Activated CD8-positive, alpha-beta T cell treated with anti-CD3 and anti-CD28 coated beads for 36 hours (primary cell): ENCODE data around the gene TAB2. TPM values are rescaled to one million over a fixed set of nuclear protein-coding genes. Genes with fewer than 3 reads are reported as not detected.

ENCODE experiments used
- ATAC-seq: fragments of 200-7000 bp; cut with Tn5 transposase; one replicate; pipeline ENCODE4 v1.10.0; 2021; ENCODE audit warnings: mild to moderate bottlenecking, moderate library complexity
- CTCF ChIA-PET: fragments of 350-600 bp; sonication (Branson Sonifier 250); formaldehyde crosslinking; loops from one replicate; lab custom pipeline; 2021; ENCODE audit warnings: antibody characterized with exemption; lab: Charles Lee
- POLR2A ChIA-PET: fragments of 350-600 bp; sonication (Branson Sonifier 250); formaldehyde crosslinking; loops from one replicate; lab custom pipeline; 2021; ENCODE audit warnings: antibody characterized with exemption; lab: Charles Lee
- DNase-seq: peaks from one replicate; pipeline ENCODE4 v3.0.0-alpha.2; 2020
- H3K27ac Mint-ChIP-seq: one replicate; pipeline ENCODE4 v1.8.0; 2021; ENCODE audit warnings: mild to moderate bottlenecking, mixed read lengths
- H3K27me3 Mint-ChIP-seq: one replicate; pipeline ENCODE4 v1.8.0; 2021; ENCODE audit warnings: mixed read lengths
- H3K36me3 Mint-ChIP-seq: one replicate; pipeline ENCODE4 v1.8.0; 2021; ENCODE audit warnings: low read depth, mixed read lengths
- H3K4me1 Mint-ChIP-seq: one replicate; pipeline ENCODE4 v1.8.0; 2021; ENCODE audit warnings: low read depth, mixed read lengths
- H3K4me3 Mint-ChIP-seq: one replicate; pipeline ENCODE4 v1.8.0; 2021; ENCODE audit warnings: mild to moderate bottlenecking, moderate library complexity, mixed read lengths
- H3K9me3 Mint-ChIP-seq: one replicate; pipeline ENCODE4 v1.8.0; 2021; ENCODE audit warnings: mixed read lengths
- CTCF ChIP-seq: fragments of 200-600 bp; IDR thresholded peaks from one replicate; pipeline ENCODE4 v1.8.0; 2022; ENCODE audit warnings: antibody characterized with exemption, mild to moderate bottlenecking
- intact Hi-C: fragments of 100-400 bp; cut with micrococcal nuclease; formaldehyde crosslinking; loops from one replicate; pipeline ENCODE4 v1.10.0; 2022
- total RNA-seq, 2 experiments: library from RNA; stranded (reverse); gene quantifications; one replicate each; pipeline ENCODE4 v1.2.3, GENCODE V29; 2021

Gene TAB2
- total RNA-seq, 2 experiments from 2014 or later, result 64.8 to 69.1 TPM

GRCh38 chr6:149354009-149354408 lies 36.5 kb downstream of the TAB2 start:
- Mint-ChIP-seq H3K27me3 (no peaks in the 10 kb centered on the region), H3K4me3 (no peak overlapping the region), H3K36me3 (peaks cover 43% of the 10 kb centered on the region), H3K4me1 (peaks cover 67% of the 10 kb centered on the region), H3K27ac (peak overlapping the region; percentile 44), H3K9me3 (no peaks in the 10 kb centered on the region)
- DNase-seq (no peak), ATAC-seq (no peak)
- ChIA-PET POLR2A (no interaction called here), CTCF (no interaction called here)
- no peak for TF ChIP-seq CTCF
- intact Hi-C loops, result no loop called here

- intact Hi-C loops, result no loop called here
- TF ChIP-seq CTCF, result no peak
- Mint-ChIP-seq H3K4me1 (peaks cover 64% of the 10 kb centered on the region), H3K27me3 (no peaks in the 10 kb centered on the region), H3K4me3 (no peak overlapping the region), H3K27ac (peak overlapping the region; percentile 58), H3K9me3 (peaks cover 1% of the 10 kb centered on the region), H3K36me3 (peaks cover 54% of the 10 kb centered on the region)
- POLR2A ChIA-PET, result no interaction called here
- no peak for DNase-seq
- CTCF ChIA-PET, result no interaction called here
- ATAC-seq, result peak; percentile 26
Measured at GRCh38 chr6:149356081-149356750, 38.7 kb downstream of the TAB2 start.

- H3K4me3 Mint-ChIP-seq, result no peak overlapping the region
- intact Hi-C loops, result no loop called here
Measured at GRCh38 chr6:149357726-149358538, 40.4 kb downstream of the TAB2 start.

GRCh38 chr6:149359440-149359839 lies 41.9 kb downstream of the TAB2 start:
- no peaks in the 10 kb centered on the region for H3K27me3 Mint-ChIP-seq
- ATAC-seq (no peak), DNase-seq (no peak)
- H3K27ac Mint-ChIP-seq, result peak overlapping the region; percentile 34
- POLR2A ChIA-PET, result interaction anchor here (1.0 to 1.5 kb wide), 2 partner anchors 127 to 146 kb away, joined by 3 read pairs; no protein-coding TSS in a partner anchor
- H3K4me3 Mint-ChIP-seq, result no peak overlapping the region
- H3K36me3 Mint-ChIP-seq, result peaks cover 67% of the 10 kb centered on the region
- H3K4me1 Mint-ChIP-seq, result peaks cover 75% of the 10 kb centered on the region
- CTCF ChIA-PET, result interaction anchor here (1.5 to 2.3 kb wide), 4 partner anchors 13 to 277 kb away, joined by 3 to 8 read pairs (median 6); no protein-coding TSS in a partner anchor
- H3K9me3 Mint-ChIP-seq, result peaks cover 11% of the 10 kb centered on the region
- intact Hi-C loops, result no loop called here
- TF ChIP-seq CTCF, result no peak

More at GRCh38 chr6:149357726-149358538, 40.4 kb downstream of the TAB2 start:
- no peak for TF ChIP-seq CTCF
- Mint-ChIP-seq H3K9me3 (peaks cover 11% of the 10 kb centered on the region), H3K36me3 (peaks cover 64% of the 10 kb centered on the region), H3K4me1 (peaks cover 69% of the 10 kb centered on the region), H3K27ac (peak overlapping the region; percentile 76), H3K27me3 (no peaks in the 10 kb centered on the region)
- CTCF ChIA-PET, result interaction anchor here (2.1 kb wide), 1 partner anchor 14 kb away, joined by 8 read pairs; no protein-coding TSS in a partner anchor
- ATAC-seq (no peak), DNase-seq (no peak)
- POLR2A ChIA-PET, result no interaction called here
